HepG2 (cell line): ENCODE results near the gene NLGN2. TPM values are rescaled to one million over a fixed set of nuclear protein-coding genes. Genes with fewer than 3 reads are reported as not detected.

Experiments used
- ATAC-seq: fragments of 200-7000 bp; cut with Tn5 transposase; 3 replicates; pipeline ENCODE4 v1.9.1; 2020; ENCODE audit warnings: mild to moderate bottlenecking, moderate library complexity
- BruUV-seq: library from RNA; stranded (reverse); fragments of 400-500 nt; replicated peaks from 2 replicates; lab custom pipeline; 2021; lab: Mats Ljungman, UMichigan
- CTCF ChIA-PET: fragments of 300-600 bp; formaldehyde crosslinking; extraction: SDS; loops from one replicate; lab custom pipeline; 2021; ENCODE audit warnings: low total read pairs, inconsistent platforms, low intra/inter-chr PET ratio; lab: Yijun Ruan, JAX
- POLR2A ChIA-PET: fragments of 350-600 bp; sonication (Branson Sonifier 250); formaldehyde crosslinking; loops from one replicate; lab custom pipeline; 2020; ENCODE audit warnings: antibody characterized with exemption, inconsistent platforms; lab: Yijun Ruan, JAX
- DNase-seq: peaks from one replicate; pipeline ENCODE4 v3.0.0-alpha.2; 2015; ENCODE audit warnings: low spot score
- FAIRE-seq: peaks from 3 replicates; lab custom pipeline; 2011; peaks lifted over from hg19 to GRCh38; lab: Jason Lieb, UNC
- H2AFZ ChIP-seq: one replicate; pipeline ENCODE4 v1.6.1; 2011; ENCODE audit warnings: low read length, inconsistent platforms
- H3K27ac ChIP-seq: fragments of 300-600 bp; 3 replicates; pipeline ENCODE4 v1.8.0; 2011; ENCODE audit warnings: mixed run types, mild to moderate bottlenecking, mixed read lengths, low read length, inconsistent platforms; ENCODE audit not compliant: insufficient read depth; ENCODE audit errors: extremely low read length
- H3K27me3 ChIP-seq, 2 experiments: fragments of 200-600 bp in 1 of 2; 2 replicates in 1 of 2; 3 replicates in 1 of 2; pipeline versions ENCODE4 v1.6.0 to v1.8.0; 2011; ENCODE audit warnings: low read length in 2 of 2, mild to moderate bottlenecking in 2 of 2, moderate library complexity in 2 of 2, inconsistent platforms in 1 of 2; ENCODE audit not compliant: insufficient read depth in 2 of 2, control insufficient read depth in 1 of 2
- H3K36me3 ChIP-seq, 2 experiments: fragments of 200-600 bp in 1 of 2; replicated peaks in 1 of 2; 2 replicates in 1 of 2; 3 replicates in 1 of 2; pipeline versions ENCODE4 v1.5.1 to v1.8.0; 2011; ENCODE audit warnings: low read length in 2 of 2, inconsistent platforms in 1 of 2; ENCODE audit not compliant: insufficient read depth in 2 of 2, control insufficient read depth in 1 of 2
- H3K4me1 ChIP-seq: 2 replicates; pipeline ENCODE4 v1.5.1; 2012; ENCODE audit warnings: low read length, inconsistent platforms; ENCODE audit not compliant: insufficient read depth
- H3K4me2 ChIP-seq: 2 replicates; pipeline ENCODE4 v1.6.0; 2011; ENCODE audit warnings: low read depth, low read length, inconsistent platforms
- H3K4me3 ChIP-seq, 3 experiments: fragments of 200-600 bp in 1 of 3; sonication (generic), shearing (Covaris generic) in 1 of 3; replicated peaks in 1 of 3; 2 replicates each; pipeline ENCODE4 v1.5.1; 2011 to 2016; ENCODE audit warnings: low read length in 3 of 3, inconsistent platforms in 2 of 3, low read depth in 2 of 3, mild to moderate bottlenecking in 2 of 3, control low read depth in 1 of 3, mixed read lengths in 1 of 3; ENCODE audit not compliant: insufficient read depth in 1 of 3
- H3K79me2 ChIP-seq: one replicate; pipeline ENCODE4 v1.6.1; 2011; ENCODE audit warnings: low read length, inconsistent platforms; ENCODE audit not compliant: insufficient read depth
- H3K9ac ChIP-seq: 2 replicates; pipeline ENCODE4 v1.6.0; 2011; ENCODE audit warnings: mild to moderate bottlenecking, low read depth, low read length, inconsistent platforms; ENCODE audit not compliant: insufficient read depth
- H3K9me3 ChIP-seq: 2 replicates; pipeline ENCODE4 v1.5.1; 2012; ENCODE audit warnings: mild to moderate bottlenecking, low read length
- H4K20me1 ChIP-seq: 2 replicates; pipeline ENCODE4 v1.6.0; 2011; ENCODE audit warnings: inconsistent platforms, mild to moderate bottlenecking, low read length, moderate library complexity; ENCODE audit not compliant: insufficient read depth
- AGO2 ChIP-seq: fragments of 200-400 bp; formaldehyde crosslinking; optimal IDR thresholded peaks from 2 replicates; pipeline ENCODE3; 2017; ENCODE audit warnings: mild to moderate bottlenecking, low read depth, low read length, moderate library complexity
- DBP ChIP-seq: sonication (generic); formaldehyde crosslinking; IDR thresholded peaks from 2 replicates; pipeline ENCODE4 v1.4.0; 2020; ENCODE audit warnings: missing genetic modification reagents; ENCODE audit errors: not compliant biosample characterization
- FOXK2 ChIP-seq: fragments of 450-650 bp; IDR thresholded peaks from 2 replicates; pipeline ENCODE4 v1.6.1; 2016
- FOXO1 ChIP-seq: sonication (generic); formaldehyde crosslinking; IDR thresholded peaks from 2 replicates; pipeline ENCODE4 v1.4.0; 2020; ENCODE audit warnings: missing genetic modification reagents
- HDAC6 ChIP-seq: fragments of 200-600 bp; sonication (generic); IDR thresholded peaks from 2 replicates; pipeline ENCODE4 v1.7.0; 2017; ENCODE audit warnings: mild to moderate bottlenecking, antibody characterized with exemption, low read length, low read depth
- MTA3 ChIP-seq: sonication (generic); formaldehyde crosslinking; IDR thresholded peaks from 2 replicates; pipeline ENCODE4 v1.4.0; 2020; ENCODE audit warnings: missing genetic modification reagents
- PBX2 ChIP-seq: IDR thresholded peaks from 2 replicates; pipeline ENCODE4 v1.6.1; 2016; ENCODE audit warnings: control low read depth
- RBFOX2 ChIP-seq: fragments of 200-400 bp; formaldehyde crosslinking; IDR thresholded peaks from 2 replicates; pipeline ENCODE4 v1.6.1; 2017; ENCODE audit warnings: low read depth, mild to moderate bottlenecking, low read length
- ZMYM2 ChIP-seq: sonication (generic); formaldehyde crosslinking; IDR thresholded peaks from 2 replicates; pipeline ENCODE4 v1.8.0; 2022; ENCODE audit warnings: mild to moderate bottlenecking, missing genetic modification reagents
- ZNF253 ChIP-seq: sonication (generic); formaldehyde crosslinking; IDR thresholded peaks from 2 replicates; pipeline ENCODE4 v1.8.0; 2022; ENCODE audit warnings: mild to moderate bottlenecking, missing genetic modification reagents, borderline replicate concordance
- ZNF567 ChIP-seq: sonication (generic); formaldehyde crosslinking; IDR thresholded peaks from 2 replicates; pipeline ENCODE4 v1.8.1; 2023; ENCODE audit warnings: mild to moderate bottlenecking, missing genetic modification reagents, borderline replicate concordance
- ZNF710 ChIP-seq: sonication (generic); formaldehyde crosslinking; IDR thresholded peaks from 2 replicates; pipeline ENCODE4 v1.5.0; 2020; ENCODE audit warnings: mild to moderate bottlenecking, missing genetic modification reagents, borderline replicate concordance
- WGBS: methylation state at CpG from one replicate; pipeline ENCODE4 v1.1.6; 2017; ENCODE audit warnings: low lambda C conversion rate; 5-methylcytosine and 5-hydroxymethylcytosine counted together
- in situ Hi-C: cut with HindIII; loops from 2 replicates; pipeline ENCODE4 v1.10.0; 2017; ENCODE audit warnings: low pct_unique_long_range_greater_than_20kb; ENCODE audit not compliant: extremely low pct_ligation_motif_present
- intact Hi-C: fragments of 100-400 bp; cut with micrococcal nuclease; formaldehyde crosslinking; loops from one replicate; pipeline ENCODE4 v1.10.0; 2022; ENCODE audit not compliant: unreplicated experiment
- polyA plus RNA-seq, 8 experiments: library from polyadenylated mRNA; depleted of rRNA in 3 of 8; stranded (reverse) in 7 of 8; unstranded in 1 of 8; fragments of >200 nt; fragmentation: Illumina TruSeq in 4 of 8; extraction: Trizol in 4 of 8; gene quantifications; 2 replicates each; pipeline versions ENCODE4 v1.2.1 to v1.2.3, GENCODE V29; 2011 to 2016; ENCODE audit warnings: low read depth in 4 of 8, missing spikeins in 1 of 8, mixed read lengths in 1 of 8; ENCODE audit not compliant: insufficient read depth in 1 of 8
- total RNA-seq, 5 experiments: library from RNA; depleted of rRNA; stranded (reverse); fragments of >200 nt; fragmentation: Illumina TruSeq; extraction: Trizol; gene quantifications; 2 replicates each; pipeline ENCODE4 v1.2.3, GENCODE V29; 2016; ENCODE audit warnings: low read depth in 1 of 5

The NLGN2 gene
- total and polyA plus RNA-seq, 2 of the 13 experiments (the other 11 are each of a cell fraction or from before 2014, with no cell fraction given): 1.9 to 11.0 TPM

- H3K27ac ChIP-seq: no peak overlapping the region
- ATAC-seq (no peak), DNase-seq (no peak), FAIRE-seq (no peak)
- no peaks in the 10 kb centered on the region for H4K20me1 ChIP-seq
- H3K4me1 ChIP-seq: peaks cover 21% of the 10 kb centered on the region
- H3K27me3 ChIP-seq: peaks cover 0 to 7% of the 10 kb centered on the region in 2 experiments; a peak in 1 of 5 replicates
- in situ Hi-C loops (no loop called here), intact Hi-C loops (no loop called here)
- no peak overlapping the region for H3K4me3 ChIP-seq
- no peaks in the 10 kb centered on the region; a peak in 1 of 5 replicates for H3K36me3 ChIP-seq
- ChIA-PET POLR2A (interaction anchor here (1.6 kb wide), 1 partner anchor 20 kb away, joined by 4 read pairs; the partner anchor contains the start of gene TMEM256), CTCF (no interaction called here)
- H3K79me2 ChIP-seq: no peaks in the 10 kb centered on the region
- H3K4me2 ChIP-seq: no peak overlapping the region
- no peak overlapping the region for H3K9ac ChIP-seq
- 99% methylated on average over 34 of the region's 65 CpGs for WGBS
- no TSS peak for BruUV-seq
- H3K9me3 ChIP-seq: peaks cover 4% of the 10 kb centered on the region; the same call in 1 of the 2 replicates
- TF ChIP-seq FOXK2: no peak
- TF ChIP-seq AGO2: peak; percentile 63
- peak; percentile 36; the same call in 1 of the 2 replicates for TF ChIP-seq RBFOX2
- no peak for TF ChIP-seq MTA3
- H2AFZ ChIP-seq: no peak overlapping the region
Observed at GRCh38 chr17:7383742-7384488, 23.7 kb upstream of the NLGN2 start.

GRCh38 chr17:7384489-7385081, 23.1 kb upstream of the NLGN2 start:
- 0 out of 5 replicates have a peak, but pooled peaks cover 0 to 1% of the 10 kb centered on the region in 2 experiments for H3K27me3 ChIP-seq
- H3K9me3 ChIP-seq: no peaks in the 10 kb centered on the region
- no peak overlapping the region for H3K4me2 ChIP-seq
- no peak for DNase-seq
- no peaks in the 10 kb centered on the region; a peak in 1 of 5 replicates for H3K36me3 ChIP-seq
- FAIRE-seq: no peak
- WGBS: 99% methylated on average over 9 of the region's 23 CpGs
- H3K9ac ChIP-seq: no peak overlapping the region
- POLR2A ChIA-PET: interaction anchor here (1.6 kb wide), 1 partner anchor 19 kb away, joined by 4 read pairs; the partner anchor contains the start of gene TMEM256
- no peaks in the 10 kb centered on the region for H4K20me1 ChIP-seq
- no TSS peak for BruUV-seq
- intact Hi-C loops: no loop called here
- H2AFZ ChIP-seq: no peak overlapping the region
- in situ Hi-C loops: no loop called here
- no peak for ATAC-seq
- peaks cover 19% of the 10 kb centered on the region for H3K4me1 ChIP-seq
- H3K4me3 ChIP-seq: no peak overlapping the region
- H3K79me2 ChIP-seq: no peaks in the 10 kb centered on the region
- H3K27ac ChIP-seq: no peak overlapping the region
- CTCF ChIA-PET: no interaction called here
- TF ChIP-seq DBP (CRISPR knock-in tag) (no peak), FOXO1 (CRISPR knock-in tag) (no peak), ZNF710 (CRISPR knock-in tag) (no peak), ZMYM2 (CRISPR knock-in tag) (no peak), ZNF253 (CRISPR knock-in tag) (no peak), PBX2 (CRISPR knock-in tag) (no peak), ZNF567 (CRISPR knock-in tag) (no peak), HDAC6 (no peak)
